Naive thymus-derived CD4-positive, alpha-beta T cell (primary cell): ENCODE data around the gene NRXN3. TPM values are rescaled to one million over a fixed set of nuclear protein-coding genes. Genes with fewer than 3 reads are reported as not detected.

ENCODE experiments used
- ATAC-seq: fragments of 150-1000 bp; cut with Tn5 transposase; 2 replicates; pipeline ENCODE4 v1.10.0; 2021; ENCODE audit warnings: mild to moderate bottlenecking, moderate library complexity
- CTCF ChIA-PET: fragments of 350-600 bp; sonication (Branson Sonifier 250); formaldehyde crosslinking; loops from one replicate; lab custom pipeline; 2021; ENCODE audit warnings: antibody characterized with exemption; lab: Charles Lee
- POLR2A ChIA-PET: fragments of 350-600 bp; sonication (Branson Sonifier 250); formaldehyde crosslinking; loops from one replicate; lab custom pipeline; 2021; ENCODE audit warnings: antibody characterized with exemption, inconsistent platforms; lab: Charles Lee
- DNase-seq, 9 donors: peaks; one replicate each; pipeline versions ENCODE4 v3.0.0 to v3.0.0-alpha.2; 2020 to 2022; ENCODE audit warnings: mixed read lengths in 1 of 9
- H3K27ac ChIP-seq: one replicate; pipeline ENCODE4 v1.7.0; 2013; ENCODE audit warnings: mild to moderate bottlenecking, low read depth, low read length, moderate library complexity
- H3K27me3 ChIP-seq, 2 donors: one replicate each; pipeline ENCODE4 v1.7.0; 2013; ENCODE audit warnings: low read length in 2 of 2, mild to moderate bottlenecking in 2 of 2, moderate library complexity in 2 of 2; ENCODE audit not compliant: control insufficient read depth in 2 of 2, insufficient read depth in 2 of 2
- H3K36me3 ChIP-seq, 3 experiments: 1 replicate in 2 of 3; 2 replicates in 1 of 3; pipeline ENCODE4 v1.7.0; 2013; ENCODE audit warnings: low read length in 3 of 3, mild to moderate bottlenecking in 3 of 3, moderate library complexity in 1 of 3; ENCODE audit not compliant: insufficient read depth in 3 of 3, control insufficient read depth in 2 of 3
- H3K4me1 ChIP-seq, 2 donors: one replicate each; pipeline ENCODE4 v1.7.0; 2013; ENCODE audit warnings: low read length in 2 of 2, mild to moderate bottlenecking in 2 of 2, moderate library complexity in 1 of 2; ENCODE audit not compliant: control insufficient read depth in 2 of 2, insufficient read depth in 2 of 2
- H3K4me3 ChIP-seq: 2 replicates; pipeline ENCODE4 v1.7.0; 2013; ENCODE audit warnings: mild to moderate bottlenecking, low read length
- H3K9me3 ChIP-seq, 3 experiments: 1 replicate in 2 of 3; 2 replicates in 1 of 3; pipeline ENCODE4 v1.7.0; 2013; ENCODE audit warnings: low read length in 3 of 3; ENCODE audit not compliant: control insufficient read depth in 2 of 3
- H3K27ac Mint-ChIP-seq, 9 donors: one replicate each; pipeline ENCODE4 v1.8.0; 2020 to 2022; ENCODE audit warnings: mixed read lengths in 9 of 9, mild to moderate bottlenecking in 8 of 9, moderate library complexity in 5 of 9, inconsistent platforms in 2 of 9
- H3K27me3 Mint-ChIP-seq, 5 donors: one replicate each; pipeline ENCODE4 v1.8.0; 2021 to 2022; ENCODE audit warnings: mixed read lengths in 5 of 5, mild to moderate bottlenecking in 1 of 5
- H3K36me3 Mint-ChIP-seq, 5 donors: one replicate each; pipeline ENCODE4 v1.8.0; 2020 to 2022; ENCODE audit warnings: mixed read lengths in 5 of 5, mild to moderate bottlenecking in 3 of 5, inconsistent platforms in 1 of 5
- H3K4me1 Mint-ChIP-seq, 7 donors: one replicate each; pipeline ENCODE4 v1.8.0; 2020 to 2022; ENCODE audit warnings: mixed read lengths in 7 of 7, mild to moderate bottlenecking in 3 of 7, inconsistent platforms in 1 of 7
- H3K4me3 Mint-ChIP-seq, 10 donors: one replicate each; pipeline ENCODE4 v1.8.0; 2020 to 2022; ENCODE audit warnings: mild to moderate bottlenecking in 10 of 10, mixed read lengths in 10 of 10, moderate library complexity in 6 of 10, inconsistent platforms in 2 of 10
- H3K9me3 Mint-ChIP-seq, 11 donors: one replicate each; pipeline ENCODE4 v1.8.0; 2020 to 2022; ENCODE audit warnings: mixed read lengths in 11 of 11, mild to moderate bottlenecking in 4 of 11, inconsistent platforms in 1 of 11, moderate library complexity in 1 of 11
- intact Hi-C, 2 donors: fragments of 100-400 bp; cut with micrococcal nuclease; formaldehyde crosslinking; loops; one replicate each; pipeline ENCODE4 v1.15.1; 2023
- polyA plus RNA-seq, 2 donors: library from polyadenylated mRNA; unstranded; fragments of 300-500 nt; fragmentation: Illumina TruSeq; gene quantifications; one replicate each; pipeline ENCODE4 v1.2.3, GENCODE V29; 2021
- total RNA-seq, 6 experiments: library from RNA in 5 of 6; stranded (reverse) in 5 of 6; gene quantifications; 1 replicate in 5 of 6; 2 replicates in 1 of 6; pipeline ENCODE4 v1.2.3 and lab custom pipeline; 2021 to 2026

Gene NRXN3
- total and polyA plus RNA-seq, 7 experiments from 2014 or later: not detected

DNA sequence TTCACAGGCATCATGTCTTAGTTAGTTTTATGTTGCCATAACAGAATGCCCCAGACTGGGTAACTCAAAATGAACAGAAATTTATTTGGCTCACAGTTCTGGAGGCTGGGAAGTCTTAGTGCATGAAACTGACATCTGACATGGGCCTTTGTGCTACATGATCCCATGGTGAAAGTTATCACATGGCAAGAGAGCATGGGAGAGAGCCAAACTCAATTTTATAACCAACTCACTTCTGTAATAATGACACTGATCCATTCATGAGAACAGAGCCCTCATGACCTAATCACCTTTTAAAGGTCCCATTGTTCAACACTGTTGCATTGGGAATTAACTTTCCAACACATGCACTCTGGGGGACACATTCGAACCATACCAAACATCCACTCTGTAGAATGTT is 1026.0 kb downstream of the NRXN3 start:
- H3K9me3 ChIP-seq: no peaks in the 10 kb centered on the region
- POLR2A ChIA-PET: no interaction called here
- no peak for DNase-seq
- H3K4me3 ChIP-seq: no peak overlapping the region
- Mint-ChIP-seq H3K27me3 (no peaks in the 10 kb centered on the region), H3K4me3 (no peak overlapping the region), H3K4me1 (no peaks in the 10 kb centered on the region), H3K36me3 (no peaks in the 10 kb centered on the region), H3K27ac (no peak overlapping the region), H3K9me3 (peaks cover 0 to 20% (median 5%) of the 10 kb centered on the region in 11 donors)
- no peaks in the 10 kb centered on the region for H3K4me1 ChIP-seq
- ATAC-seq: no peak
- H3K27ac ChIP-seq: no peak overlapping the region
- CTCF ChIA-PET: no interaction called here
- no peaks in the 10 kb centered on the region for H3K36me3 ChIP-seq
- no peaks in the 10 kb centered on the region for H3K27me3 ChIP-seq
- intact Hi-C loops: no loop called here

DNA sequence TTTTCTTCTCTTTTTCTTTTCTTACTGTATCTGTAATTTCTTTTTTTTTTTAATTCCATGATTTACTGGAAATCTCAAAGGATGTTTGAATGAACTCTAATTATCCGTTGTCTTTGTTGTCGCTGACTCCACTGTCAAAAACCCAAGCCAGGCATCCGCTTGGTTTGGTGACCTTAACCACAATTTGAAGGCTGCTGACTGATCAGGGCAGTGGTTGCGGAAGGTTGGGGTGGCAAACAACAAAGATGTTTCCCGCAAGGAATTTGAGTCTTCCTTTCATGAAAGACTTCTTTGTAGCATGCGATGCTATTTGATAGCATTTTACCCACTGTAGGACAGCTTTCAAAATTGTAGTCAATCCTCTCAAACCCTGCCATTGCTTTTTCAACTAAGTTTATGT is 1027.3 kb downstream of the NRXN3 start:
- Mint-ChIP-seq H3K9me3 (peaks cover 0 to 20% (median 5%) of the 10 kb centered on the region in 11 donors), H3K4me3 (no peak overlapping the region), H3K36me3 (no peaks in the 10 kb centered on the region), H3K4me1 (no peaks in the 10 kb centered on the region), H3K27ac (no peak overlapping the region), H3K27me3 (no peaks in the 10 kb centered on the region)
- Histone ChIP-seq H3K27ac (no peak overlapping the region), H3K4me1 (no peaks in the 10 kb centered on the region), H3K36me3 (no peaks in the 10 kb centered on the region), H3K9me3 (no peaks in the 10 kb centered on the region), H3K27me3 (no peaks in the 10 kb centered on the region), H3K4me3 (no peak overlapping the region)
- intact Hi-C loops: no loop called here
- ChIA-PET CTCF (interaction anchor here (0.7 kb wide), 1 partner anchor 166 kb away, joined by 3 read pairs; no protein-coding TSS in a partner anchor), POLR2A (no interaction called here)
- ATAC-seq: no peak
- no peak for DNase-seq

DNA sequence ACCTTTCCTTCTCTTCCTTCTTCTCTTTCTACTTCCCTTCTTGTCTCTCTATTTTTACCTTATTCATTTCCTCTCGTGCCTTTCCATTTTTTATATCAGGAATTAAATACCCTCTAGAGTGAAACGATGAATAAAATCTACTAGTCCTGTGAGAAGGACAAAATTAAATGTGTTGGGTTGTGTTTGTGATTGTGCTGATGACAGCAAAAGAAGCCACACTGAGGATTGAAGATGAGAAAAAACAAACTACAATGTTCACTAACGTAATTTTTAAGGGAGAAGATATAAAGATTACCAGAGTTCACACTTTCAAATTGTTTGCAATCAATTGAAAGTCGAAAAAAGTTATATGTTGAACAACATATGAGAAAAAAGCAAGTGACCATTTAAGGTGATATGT is 1029.0 kb downstream of the NRXN3 start:
- Mint-ChIP-seq H3K4me1 (no peaks in the 10 kb centered on the region), H3K36me3 (no peaks in the 10 kb centered on the region), H3K27me3 (no peaks in the 10 kb centered on the region), H3K9me3 (peaks cover 0 to 20% (median 5%) of the 10 kb centered on the region in 11 donors), H3K27ac (no peak overlapping the region), H3K4me3 (no peak overlapping the region)
- no peak overlapping the region for H3K27ac ChIP-seq
- H3K27me3 ChIP-seq: no peaks in the 10 kb centered on the region
- intact Hi-C loops: no loop called here
- no peak overlapping the region for H3K4me3 ChIP-seq
- no peaks in the 10 kb centered on the region for H3K9me3 ChIP-seq
- no peak for DNase-seq
- CTCF ChIA-PET: no interaction called here
- no peaks in the 10 kb centered on the region for H3K36me3 ChIP-seq
- ATAC-seq: no peak
- POLR2A ChIA-PET: no interaction called here
- H3K4me1 ChIP-seq: no peaks in the 10 kb centered on the region

DNA sequence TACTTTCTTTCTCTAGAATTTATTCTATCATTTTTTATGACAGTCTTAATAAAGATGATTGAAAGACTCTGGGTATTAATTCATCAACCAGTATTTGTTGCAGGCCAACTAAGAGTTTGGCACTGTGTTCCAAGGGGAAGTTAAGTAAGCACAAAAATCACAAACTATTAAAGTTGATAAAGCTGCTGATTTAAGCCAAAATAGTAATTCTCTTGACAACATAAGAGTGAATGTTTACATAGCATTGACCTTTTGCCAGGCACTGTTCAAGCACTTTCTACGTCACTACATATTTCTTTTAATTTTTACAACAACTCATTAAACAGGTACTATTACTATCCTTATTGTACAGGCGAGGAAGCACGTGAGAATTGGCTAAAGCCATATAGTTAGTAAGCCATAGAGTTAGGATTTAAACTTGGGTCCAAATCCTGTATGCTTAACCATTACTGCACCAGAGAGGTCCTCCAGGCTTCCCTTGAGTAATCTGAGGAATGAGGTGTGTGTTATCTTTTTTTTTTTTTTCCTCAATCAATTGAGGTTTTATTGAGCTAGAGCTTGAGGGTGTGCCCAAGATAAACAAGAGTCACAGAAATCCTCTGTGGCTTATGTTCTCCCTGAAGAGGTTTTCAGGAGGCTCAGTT is 1031.5 kb downstream of the NRXN3 start:
- H3K4me1 ChIP-seq: no peaks in the 10 kb centered on the region
- no peak overlapping the region for H3K4me3 ChIP-seq
- H3K9me3 ChIP-seq: no peaks in the 10 kb centered on the region
- H3K36me3 ChIP-seq: no peaks in the 10 kb centered on the region
- no peak overlapping the region for H3K27ac ChIP-seq
- ATAC-seq (no peak), DNase-seq (no peak)
- no peaks in the 10 kb centered on the region for H3K27me3 Mint-ChIP-seq
- CTCF ChIA-PET: no interaction called here
- intact Hi-C loops: no loop called here
- no peak overlapping the region for H3K4me3 Mint-ChIP-seq
- POLR2A ChIA-PET: no interaction called here
- no peaks in the 10 kb centered on the region for H3K27me3 ChIP-seq
- peaks cover 0 to 20% (median 5%) of the 10 kb centered on the region in 11 donors for H3K9me3 Mint-ChIP-seq
- H3K36me3 Mint-ChIP-seq: no peaks in the 10 kb centered on the region
- H3K4me1 Mint-ChIP-seq: no peaks in the 10 kb centered on the region
- no peak overlapping the region for H3K27ac Mint-ChIP-seq

DNA sequence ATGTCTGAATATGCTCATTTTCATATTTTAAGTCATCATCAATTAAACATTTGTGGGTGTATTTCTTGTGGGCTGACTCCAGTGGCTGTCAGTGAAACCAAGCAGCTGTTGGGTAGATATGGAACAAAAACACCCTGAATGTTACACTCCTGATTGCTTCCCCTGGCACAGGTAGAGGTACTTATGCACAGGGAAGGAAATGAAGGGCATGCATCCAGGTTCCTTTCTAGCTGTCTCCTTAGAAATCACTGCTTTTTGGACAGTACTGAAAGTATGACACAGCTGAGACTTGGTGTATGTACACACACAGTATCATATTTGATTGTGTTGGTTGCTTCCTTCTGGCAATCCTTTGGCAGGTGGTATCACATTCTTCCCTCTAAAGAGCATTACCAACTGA is 1034.4 kb downstream of the NRXN3 start:
- ChIA-PET CTCF (no interaction called here), POLR2A (no interaction called here)
- Histone ChIP-seq H3K27ac (no peak overlapping the region), H3K27me3 (no peaks in the 10 kb centered on the region), H3K4me1 (no peaks in the 10 kb centered on the region), H3K4me3 (no peak overlapping the region), H3K9me3 (no peaks in the 10 kb centered on the region), H3K36me3 (no peaks in the 10 kb centered on the region)
- peaks cover 0 to 13% (median 2%) of the 10 kb centered on the region in 11 donors for H3K9me3 Mint-ChIP-seq
- H3K36me3 Mint-ChIP-seq: no peaks in the 10 kb centered on the region
- intact Hi-C loops: no loop called here
- H3K4me3 Mint-ChIP-seq: no peak overlapping the region
- H3K27ac Mint-ChIP-seq: no peak overlapping the region
- DNase-seq: no peak
- no peaks in the 10 kb centered on the region for H3K4me1 Mint-ChIP-seq
- ATAC-seq: no peak
- no peaks in the 10 kb centered on the region for H3K27me3 Mint-ChIP-seq

DNA sequence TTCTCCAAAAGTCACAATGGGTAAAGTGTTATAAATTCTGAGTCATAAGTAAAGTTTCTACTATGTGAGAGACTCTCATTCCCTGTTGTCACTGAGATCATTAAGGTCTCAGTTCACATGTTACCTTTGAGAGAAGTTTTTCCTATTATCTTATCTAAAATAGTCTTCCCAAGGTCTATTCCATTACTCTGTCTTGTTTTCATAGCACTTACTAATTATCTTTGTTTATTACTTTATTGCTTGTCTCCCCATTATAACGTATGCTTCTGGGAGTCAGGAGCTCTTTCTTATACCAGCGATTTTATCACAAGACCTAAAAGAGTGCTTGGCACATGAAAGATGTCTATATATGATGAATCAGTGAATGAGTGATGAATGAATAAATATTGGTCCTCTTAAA is 1039.2 kb downstream of the NRXN3 start:
- H3K4me3 Mint-ChIP-seq: no peak overlapping the region
- no peak overlapping the region for H3K27ac ChIP-seq
- ChIA-PET CTCF (no interaction called here), POLR2A (no interaction called here)
- H3K27me3 Mint-ChIP-seq: no peaks in the 10 kb centered on the region
- H3K36me3 ChIP-seq: no peaks in the 10 kb centered on the region
- H3K27ac Mint-ChIP-seq: no peak overlapping the region
- H3K9me3 ChIP-seq: no peaks in the 10 kb centered on the region
- no peaks in the 10 kb centered on the region for H3K4me1 ChIP-seq
- H3K4me3 ChIP-seq: no peak overlapping the region
- H3K27me3 ChIP-seq: no peaks in the 10 kb centered on the region
- no peaks in the 10 kb centered on the region for H3K4me1 Mint-ChIP-seq
- H3K9me3 Mint-ChIP-seq: peaks cover 0 to 5% (median 0%) of the 10 kb centered on the region in 11 donors
- DNase-seq (no peak), ATAC-seq (no peak)
- H3K36me3 Mint-ChIP-seq: no peaks in the 10 kb centered on the region
- intact Hi-C loops: no loop called here

DNA sequence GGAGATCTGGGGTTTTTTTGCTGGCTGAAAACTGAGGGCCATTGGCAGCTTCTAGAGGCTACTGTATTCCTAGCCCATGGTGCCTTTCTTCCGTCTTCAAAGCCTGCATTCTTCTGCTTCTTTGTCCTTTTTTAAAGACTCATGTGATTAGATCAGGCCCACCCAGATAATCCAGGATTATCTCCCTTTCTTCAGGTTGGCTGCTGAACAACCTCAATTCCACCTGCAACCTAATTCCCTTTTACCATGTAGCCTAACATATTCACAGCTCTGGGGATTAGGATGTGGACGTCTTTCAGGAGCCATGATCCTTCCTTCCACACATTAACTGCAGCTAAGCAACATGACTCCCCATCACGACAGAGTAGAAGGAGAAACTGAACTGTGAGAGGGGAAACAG is 1055.6 kb downstream of the NRXN3 start:
- Histone ChIP-seq H3K27me3 (no peaks in the 10 kb centered on the region), H3K4me3 (no peak overlapping the region), H3K4me1 (no peaks in the 10 kb centered on the region), H3K36me3 (no peaks in the 10 kb centered on the region), H3K9me3 (no peaks in the 10 kb centered on the region), H3K27ac (no peak overlapping the region)
- DNase-seq (no peak), ATAC-seq (no peak)
- peaks cover 0 to 23% (median 9%) of the 10 kb centered on the region in 11 donors for H3K9me3 Mint-ChIP-seq
- no peak overlapping the region for H3K27ac Mint-ChIP-seq
- CTCF ChIA-PET: no interaction called here
- POLR2A ChIA-PET: no interaction called here
- H3K4me1 Mint-ChIP-seq: no peaks in the 10 kb centered on the region
- H3K27me3 Mint-ChIP-seq: peaks cover 0 to 5% (median 0%) of the 10 kb centered on the region in 5 donors
- H3K4me3 Mint-ChIP-seq: no peak overlapping the region
- intact Hi-C loops: no loop called here
- peaks cover 0 to 4% (median 0%) of the 10 kb centered on the region in 5 donors for H3K36me3 Mint-ChIP-seq
